Activated CD8-positive, alpha-beta memory T cell treated with anti-CD3 and anti-CD28 coated beads for 1 hour (primary cell): ENCODE data around the gene RSPO4.

ENCODE experiments used
- DNase-seq, 2 donors: peaks; one replicate each; pipeline ENCODE4 v3.0.0-alpha.2; 2020; ENCODE audit warnings: low read depth in 1 of 2; ENCODE audit errors: extremely low read depth in 1 of 2

Gene RSPO4

DNA sequence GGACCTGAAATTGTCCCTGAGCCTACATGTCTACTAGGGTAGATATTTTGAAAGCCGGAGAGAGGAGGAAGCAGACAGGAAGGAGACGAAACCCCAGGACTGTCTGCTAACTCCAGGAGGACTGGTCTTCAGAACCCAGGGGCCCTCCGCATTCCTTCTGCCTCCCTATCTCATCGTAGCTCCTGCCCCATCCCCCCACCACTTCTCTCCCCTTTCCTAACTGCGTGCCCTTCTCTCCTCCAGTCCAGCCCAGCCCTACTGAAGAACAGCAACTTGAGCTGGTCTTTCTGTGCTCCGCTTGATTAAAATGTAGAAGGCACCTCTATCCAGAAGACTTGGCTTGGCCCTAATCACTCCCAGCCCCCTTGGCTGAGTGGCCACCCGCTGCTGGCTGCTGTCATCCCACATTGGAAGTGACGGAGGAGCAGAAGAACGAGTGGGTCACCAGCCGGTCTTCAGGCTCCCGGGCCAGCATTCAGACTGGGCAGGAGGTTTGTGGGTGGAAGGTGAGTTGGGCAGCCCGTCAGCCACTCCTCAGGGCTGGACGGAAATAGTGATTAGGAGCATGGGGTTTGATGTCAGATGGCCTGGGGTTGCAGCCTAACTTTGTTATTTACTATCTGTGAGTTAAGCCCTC, 57.2 kb downstream of the RSPO4 start:
- DNase-seq: no peak

DNA sequence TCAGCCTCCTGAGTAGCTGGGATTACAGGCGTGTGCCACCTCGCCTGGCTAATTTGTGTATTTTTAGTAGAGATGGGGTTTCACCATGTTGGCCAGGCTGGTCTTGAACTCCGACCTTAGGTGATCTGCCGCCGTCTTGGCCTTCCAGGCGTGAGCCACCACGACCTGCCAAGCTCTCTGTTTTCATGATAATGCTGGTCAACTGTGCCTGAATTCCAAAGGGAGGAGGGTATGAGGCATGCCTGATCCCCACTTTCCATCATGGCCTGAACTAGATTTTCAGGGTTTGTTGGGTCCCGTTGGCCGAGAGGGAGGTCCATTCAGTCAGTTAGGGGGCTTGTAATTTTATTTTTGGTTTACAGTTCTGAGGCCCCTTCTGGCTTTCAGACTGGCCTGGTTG, 58.0 kb downstream of the RSPO4 start:
- no peak for DNase-seq

DNA sequence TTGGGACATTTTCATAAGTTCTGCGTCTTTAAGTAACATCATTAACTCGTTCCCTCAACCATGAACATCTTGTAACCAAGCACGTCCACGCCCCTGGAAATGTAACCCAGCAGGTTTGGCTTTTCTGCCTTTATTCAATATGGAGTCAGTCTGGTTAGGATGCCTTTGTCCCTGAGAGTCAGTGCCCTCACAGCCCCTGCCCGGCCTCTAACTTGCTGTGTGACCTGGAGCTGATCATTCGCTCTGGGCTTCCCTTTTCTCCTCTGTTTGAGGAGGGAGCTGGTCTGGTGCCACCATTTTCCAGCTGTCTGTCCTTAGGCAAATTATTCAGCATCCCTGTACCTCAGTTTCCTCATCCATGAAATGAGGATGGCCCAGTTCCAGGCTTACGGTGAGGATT, 59.5 kb downstream of the RSPO4 start:
- no peak for DNase-seq

DNA sequence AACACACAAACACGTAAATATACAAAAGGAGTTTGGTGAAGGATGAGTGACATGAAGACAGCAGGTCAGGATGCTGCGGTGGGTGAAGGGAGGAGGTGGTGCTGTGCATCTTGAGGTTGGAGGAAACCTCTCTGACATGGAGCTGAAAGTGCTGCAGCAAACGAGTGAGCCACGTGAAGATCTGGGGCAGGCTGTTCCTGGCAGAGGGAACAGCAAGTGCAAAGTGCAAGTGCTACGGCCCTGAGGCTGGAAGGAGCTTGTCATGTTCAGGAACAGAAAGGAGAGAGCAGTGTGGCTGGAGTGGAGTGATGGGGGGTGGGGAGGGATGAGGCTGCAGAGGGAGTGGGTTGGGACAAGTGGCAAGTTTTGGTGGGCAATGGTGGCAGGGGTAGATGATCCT, 61.2 kb downstream of the RSPO4 start:
- no peak for DNase-seq

DNA sequence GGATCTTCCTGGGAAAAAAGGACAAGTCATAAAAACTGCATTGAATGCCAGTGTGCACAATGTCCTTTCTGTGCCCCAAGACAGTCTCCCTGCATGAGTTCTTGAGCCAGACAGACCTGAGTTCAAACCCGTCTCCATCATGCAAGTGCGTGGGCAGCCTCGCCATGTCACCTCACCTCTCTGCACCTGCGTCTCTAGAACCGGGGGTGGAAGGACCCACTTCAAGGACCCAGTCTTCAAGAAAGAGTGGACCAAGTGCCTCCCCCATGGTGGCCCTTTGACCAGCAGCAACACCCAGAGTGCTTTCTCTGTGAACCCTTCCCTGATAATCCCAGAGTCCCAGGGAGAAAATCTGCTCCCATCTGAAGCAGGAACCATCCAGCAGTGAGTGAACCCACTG, 62.5 kb downstream of the RSPO4 start:
- DNase-seq: no peak

DNA sequence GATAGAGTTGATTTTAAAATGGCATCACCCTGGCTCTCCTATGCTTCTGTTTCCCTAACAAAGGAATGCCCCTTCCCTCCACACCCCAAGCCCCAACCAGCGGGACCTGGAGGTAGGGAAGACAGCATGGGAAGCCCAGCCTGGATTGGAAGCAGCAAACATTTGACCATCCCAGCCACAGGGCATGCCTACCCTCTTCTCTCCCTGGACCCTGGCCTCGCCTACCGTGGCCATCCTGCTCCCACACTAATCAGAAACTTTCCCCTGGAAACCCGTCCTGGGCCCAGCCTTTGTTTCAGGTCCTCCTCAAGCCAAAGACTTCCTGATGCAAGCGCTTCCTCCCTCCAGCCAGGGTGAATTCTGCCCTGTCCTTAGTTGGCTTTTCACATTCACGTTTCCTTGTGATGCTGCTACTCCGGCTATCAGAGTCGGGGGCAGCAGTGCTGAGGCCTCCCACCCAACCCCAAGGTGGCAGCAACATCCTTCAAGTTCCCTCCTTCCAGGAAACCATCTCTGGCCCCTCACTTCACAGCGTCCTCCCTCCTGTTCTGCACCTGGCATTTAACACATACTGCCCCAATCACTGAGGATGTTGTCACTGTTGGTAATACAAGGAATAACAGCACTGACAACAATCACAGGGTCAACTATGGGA, 67.8 kb downstream of the RSPO4 start:
- DNase-seq: no peak

DNA sequence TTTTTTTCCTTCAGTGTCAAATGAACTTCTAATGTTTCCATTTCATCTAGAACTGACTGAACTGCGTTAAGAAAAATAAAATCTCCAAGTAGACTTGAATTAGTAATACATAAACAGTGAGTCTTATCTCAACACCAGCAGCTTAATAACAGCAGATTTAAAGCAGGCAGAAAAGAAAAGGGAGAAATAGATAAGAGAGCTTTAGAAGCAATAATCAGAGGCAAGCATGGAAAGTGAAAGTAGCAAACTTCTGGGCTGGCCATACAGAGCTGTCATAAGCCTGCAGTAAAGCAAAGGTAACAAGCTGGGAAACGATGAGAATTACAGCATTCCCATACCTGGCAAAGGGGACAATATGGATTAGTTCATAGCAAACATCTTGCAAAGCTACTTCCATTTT, 69.1 kb downstream of the RSPO4 start:
- DNase-seq: no peak

DNA sequence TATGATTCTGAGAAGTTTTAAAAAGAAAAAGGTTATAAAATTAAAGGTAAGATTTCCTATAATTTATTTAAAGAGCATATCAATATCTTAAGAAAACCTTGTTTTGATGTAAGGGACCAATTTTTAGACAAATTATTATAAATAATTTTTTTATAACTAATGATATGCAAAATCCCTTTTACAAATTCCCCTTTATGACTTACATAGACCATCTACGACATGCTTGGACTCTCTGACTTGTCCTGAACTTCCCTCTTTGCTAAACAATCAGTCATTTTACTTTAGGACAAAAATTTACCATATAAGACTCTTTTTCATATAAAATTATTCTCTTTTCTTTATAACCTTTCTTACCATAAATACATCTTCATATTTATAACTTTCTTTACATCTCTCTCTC, 70.7 kb downstream of the RSPO4 start:
- no peak for DNase-seq

DNA sequence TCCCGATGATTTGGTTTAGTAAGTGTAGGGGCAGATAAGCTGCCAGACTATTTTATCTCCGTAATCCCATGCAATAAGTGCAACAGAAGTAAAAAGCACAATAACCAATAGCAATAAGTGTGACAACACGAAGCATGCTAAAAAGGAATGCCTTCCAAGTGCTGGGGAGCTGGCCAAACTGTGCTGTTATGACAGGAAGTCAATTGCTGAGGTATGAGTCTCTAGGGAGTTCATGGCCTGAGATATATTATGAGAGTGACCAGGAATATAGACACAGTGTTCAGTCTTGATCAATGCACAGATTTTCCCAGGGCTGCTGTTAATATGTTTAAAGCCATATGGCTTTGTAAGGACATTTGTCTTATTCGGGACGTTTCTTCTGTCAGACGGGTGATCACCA, 75.4 kb downstream of the RSPO4 start:
- DNase-seq: no peak

DNA sequence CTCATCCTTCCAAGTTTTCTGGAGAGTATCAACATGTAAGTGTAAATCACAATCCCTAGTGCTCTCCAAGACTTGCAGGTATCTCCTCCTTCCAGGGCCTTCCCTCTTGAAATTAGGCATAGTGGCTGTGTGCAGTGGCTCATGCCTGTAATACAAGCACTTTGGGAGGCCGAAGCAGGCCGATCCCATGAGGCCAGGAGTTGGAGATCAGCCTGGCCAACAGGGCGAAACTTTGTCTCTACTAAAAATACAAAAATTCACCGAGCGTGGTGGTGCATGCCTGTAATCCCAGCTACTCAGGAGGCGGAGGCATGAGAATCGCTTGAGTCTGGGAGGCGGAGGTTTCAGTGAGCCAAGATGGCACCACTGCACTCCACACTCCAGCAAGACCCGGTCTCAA, 76.6 kb downstream of the RSPO4 start:
- DNase-seq: no peak

DNA sequence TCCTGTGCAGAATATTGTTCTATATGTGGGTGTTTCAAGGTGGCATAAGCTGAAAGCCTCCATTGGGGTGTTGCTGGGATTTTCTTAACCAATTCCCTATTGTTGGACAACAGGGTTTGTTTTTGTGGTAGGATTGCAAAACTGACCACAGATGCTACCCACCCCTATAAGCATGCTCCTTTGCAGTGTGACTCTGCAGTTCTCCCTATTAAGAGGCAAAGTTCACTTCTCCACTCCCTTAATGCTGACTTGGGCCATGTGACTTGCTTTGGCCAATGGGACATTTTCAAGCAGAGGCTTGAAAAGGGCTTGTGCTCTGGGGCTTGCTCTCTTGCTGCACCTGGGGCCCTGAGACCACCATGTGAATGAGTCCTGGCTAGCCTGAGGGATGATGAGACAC, 77.5 kb downstream of the RSPO4 start:
- no peak for DNase-seq

DNA sequence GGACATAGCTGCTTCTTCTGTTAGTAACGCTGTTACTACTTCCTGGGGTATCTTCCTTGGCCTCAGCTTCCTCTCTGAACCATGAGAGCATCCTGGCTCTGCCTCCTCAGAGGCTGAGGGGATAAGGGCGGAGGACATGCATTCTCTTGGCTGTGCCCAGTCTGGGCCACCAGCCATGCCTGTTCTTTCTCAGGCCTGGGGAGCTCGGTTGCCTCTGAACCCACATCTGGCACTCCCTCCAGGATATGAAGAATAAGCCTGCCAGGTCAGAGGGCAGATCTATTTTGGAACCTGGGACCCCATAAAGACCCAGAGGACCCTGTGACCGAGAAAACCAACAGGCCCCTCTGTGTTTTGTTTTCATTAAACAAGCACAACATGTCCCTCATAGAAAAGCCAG, 79.3 kb downstream of the RSPO4 start:
- no peak for DNase-seq

DNA sequence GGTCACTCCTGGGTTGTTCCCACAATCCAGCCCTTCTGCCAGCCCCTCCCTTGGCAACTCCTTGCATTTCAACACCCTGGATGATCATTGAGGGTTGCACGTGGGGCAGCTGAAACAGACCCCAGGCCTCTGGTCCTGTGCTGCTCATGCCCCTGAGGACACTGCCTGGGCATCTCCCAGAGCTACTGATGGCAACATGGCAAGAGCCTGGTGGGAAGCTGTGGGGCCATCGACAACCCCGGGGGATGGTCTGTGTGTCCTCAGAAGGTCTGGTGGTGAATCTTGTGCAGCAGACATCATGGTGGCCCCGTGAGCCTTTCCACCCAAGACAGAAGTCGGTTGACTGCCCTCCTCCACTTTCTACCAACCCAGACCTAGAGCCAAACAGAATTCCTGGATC, 81.0 kb downstream of the RSPO4 start:
- DNase-seq: no peak

DNA sequence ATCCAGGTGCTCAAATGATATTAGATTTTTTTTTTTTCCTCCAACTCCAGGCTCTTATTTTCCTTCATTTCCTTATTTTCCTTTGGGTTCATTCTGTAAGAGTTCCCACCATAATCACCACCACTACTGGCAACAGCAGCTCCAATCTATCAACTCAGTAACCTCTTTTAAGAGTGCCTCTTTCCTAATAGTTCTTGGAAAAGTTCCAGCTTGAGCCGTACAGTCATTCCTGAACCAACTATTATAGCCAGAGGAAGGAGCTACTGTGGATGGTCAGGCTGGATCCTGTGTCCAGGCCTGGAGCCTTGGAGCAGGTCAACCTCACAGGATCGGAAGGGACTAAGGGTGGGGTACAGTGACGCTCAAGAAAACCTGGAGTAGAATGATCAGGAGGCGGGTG, 81.8 kb downstream of the RSPO4 start:
- no peak for DNase-seq

DNA sequence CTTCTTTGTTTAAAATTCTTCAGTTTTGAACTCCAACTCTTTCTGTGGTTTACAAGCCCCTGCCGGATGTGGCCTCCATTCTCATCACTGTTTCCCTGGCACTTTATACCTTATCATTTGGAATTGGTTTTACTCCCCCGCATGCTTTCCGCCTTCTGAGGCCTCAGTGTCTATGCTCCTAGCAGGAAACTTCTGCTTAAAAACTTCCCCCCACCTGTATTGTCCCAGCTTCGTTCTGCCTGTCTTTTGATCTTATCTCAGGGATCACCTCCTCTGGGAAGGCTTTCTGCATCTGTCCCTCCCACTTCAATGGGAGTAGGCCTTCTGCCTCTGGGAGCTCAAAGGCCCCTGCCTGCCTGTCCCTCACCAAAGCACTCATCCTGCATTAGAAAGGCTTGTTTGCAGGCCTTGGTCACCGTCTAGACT, 82.6 kb downstream of the RSPO4 start:
- DNase-seq: no peak

DNA sequence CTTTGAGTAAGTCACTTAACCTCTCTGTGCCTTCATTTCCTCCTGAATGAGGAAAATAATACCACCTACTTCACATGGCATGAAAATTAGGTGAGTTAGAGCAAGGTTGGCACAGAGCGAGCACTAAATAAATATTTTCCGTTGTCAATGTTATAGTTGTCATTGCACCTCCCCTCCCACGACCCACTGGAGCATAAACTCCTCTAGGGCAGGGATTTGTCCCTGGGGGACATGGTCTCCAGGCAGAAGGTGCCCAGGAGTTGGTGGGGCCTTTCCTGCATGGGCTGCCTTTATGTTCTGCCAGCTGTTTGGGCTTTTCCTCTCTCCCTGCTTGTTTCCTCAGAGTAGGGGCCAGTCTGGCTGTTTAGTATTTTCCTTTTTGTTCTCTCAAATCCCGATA, 84.7 kb downstream of the RSPO4 start:
- no peak for DNase-seq

DNA sequence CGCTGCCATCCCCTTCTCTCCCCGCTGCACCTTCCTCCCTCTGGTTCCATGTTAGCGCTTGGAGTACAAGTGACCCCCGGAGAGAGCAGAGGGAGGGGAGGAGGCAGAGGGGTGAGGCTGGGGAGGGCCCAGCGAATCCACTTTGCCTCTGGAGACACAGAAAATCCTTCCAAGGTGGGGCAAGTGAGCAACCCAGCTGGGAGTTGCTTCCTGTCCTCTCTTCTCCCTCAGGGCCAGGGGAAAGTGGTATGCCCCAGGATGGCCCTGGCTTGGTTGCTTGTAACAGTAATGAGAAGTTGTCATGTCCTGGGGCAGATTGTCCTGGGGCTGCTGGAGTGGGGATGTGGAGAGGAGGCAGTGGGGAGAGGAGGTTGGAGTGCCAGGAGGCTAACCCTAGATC, 85.3 kb downstream of the RSPO4 start:
- no peak for DNase-seq

DNA sequence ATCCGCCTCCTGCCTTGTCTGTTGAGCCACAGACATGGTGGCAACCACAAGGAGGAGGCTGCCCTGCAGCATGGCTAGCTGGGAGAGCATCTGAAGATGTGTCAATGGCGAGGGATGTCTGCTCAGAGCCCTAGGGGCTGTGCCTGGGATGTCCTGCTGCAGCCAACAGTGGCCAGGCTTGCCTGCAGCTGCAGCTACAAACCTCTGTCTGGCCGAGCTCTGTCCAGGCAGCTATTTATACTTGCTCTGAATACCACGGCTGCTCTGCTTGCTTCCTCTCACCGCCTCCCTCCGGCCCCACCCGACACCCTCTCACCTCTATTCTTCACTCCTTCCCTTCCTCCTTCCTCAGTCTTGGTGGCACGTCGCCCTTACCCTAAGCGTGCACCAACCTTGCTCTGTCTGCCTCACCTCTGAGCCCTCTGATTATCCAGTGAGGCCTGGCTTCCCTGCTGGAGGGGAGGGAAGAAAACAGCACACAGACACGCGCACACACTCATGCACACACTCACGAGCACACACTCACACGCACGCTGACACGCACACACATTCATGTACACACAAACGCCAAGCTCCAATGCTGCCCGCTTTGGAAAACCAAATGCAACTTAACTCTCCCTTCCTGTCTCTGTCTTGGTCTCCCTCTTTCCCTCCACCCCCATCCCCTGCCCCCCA, 85.8 kb downstream of the RSPO4 start, which contains the start of gene ANGPT4:
ANGPT4 (minus strand) TSS at position 210 of the 675 bp plus-strand sequence; CDS start at position 90, 120 bp downstream.
- DNase-seq: no peak

DNA sequence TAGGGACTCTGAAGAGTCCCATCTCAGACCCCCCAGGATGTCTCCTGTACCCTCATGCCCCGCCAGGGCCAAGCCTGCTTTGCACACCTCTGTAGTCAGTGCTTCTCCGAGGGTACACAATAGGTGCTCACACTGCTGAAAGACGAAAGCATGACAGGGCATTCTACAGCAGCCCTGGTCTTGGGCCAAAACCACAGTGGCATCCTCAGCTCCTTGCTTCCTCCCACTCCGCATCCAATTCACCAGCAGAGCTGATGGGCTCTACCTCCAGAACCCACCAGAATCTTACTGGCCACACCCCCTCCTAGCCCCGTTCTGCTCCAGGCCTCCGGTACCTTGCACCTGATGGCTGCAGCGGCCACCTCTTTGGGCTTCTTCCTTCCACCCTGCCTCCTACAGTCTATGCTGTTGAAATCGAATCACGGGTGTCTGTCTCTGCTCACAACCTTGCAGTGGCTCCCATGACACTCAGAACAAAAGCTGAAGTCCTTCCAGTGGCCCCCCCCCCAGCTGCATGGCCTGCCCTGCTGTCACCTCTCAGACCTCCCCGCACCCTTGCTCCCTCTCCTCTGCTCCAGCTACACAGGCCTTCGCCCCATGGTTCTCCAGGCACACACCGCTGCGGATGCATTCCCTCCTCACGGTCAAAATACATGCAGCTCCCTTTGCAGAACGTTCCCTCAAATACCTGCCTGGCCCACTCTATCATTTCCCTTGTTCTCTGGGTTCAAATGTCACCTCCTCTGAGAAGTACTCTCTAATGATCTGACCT, 87.2 kb downstream of the RSPO4 start:
- DNase-seq: no peak

DNA sequence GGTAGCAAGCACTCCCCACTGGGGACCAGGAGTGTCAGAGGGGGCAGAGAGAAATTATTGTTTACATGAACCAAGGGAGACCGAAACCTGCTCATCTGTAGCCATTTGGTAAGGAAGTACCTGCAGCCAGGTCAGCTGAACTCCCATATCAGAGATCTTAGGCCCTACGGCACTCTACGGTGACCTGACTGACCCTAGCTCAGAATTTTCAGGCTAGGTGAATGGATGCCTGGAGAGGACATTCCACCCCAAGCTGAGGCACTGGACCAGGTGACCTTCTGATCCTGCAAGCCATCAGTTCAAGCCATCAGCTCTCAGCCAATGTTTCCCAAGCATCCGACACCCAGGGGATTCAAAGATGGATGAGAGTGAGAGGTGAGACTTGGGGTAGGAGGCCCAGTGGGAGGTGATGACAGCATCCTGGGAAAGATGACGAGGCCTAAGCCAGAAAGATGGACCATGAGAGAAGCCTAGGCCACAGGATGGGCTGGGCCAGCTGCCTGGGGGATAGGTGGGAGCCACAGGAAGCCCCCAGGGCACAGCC, 88.7 kb downstream of the RSPO4 start:
- DNase-seq: no peak

DNA sequence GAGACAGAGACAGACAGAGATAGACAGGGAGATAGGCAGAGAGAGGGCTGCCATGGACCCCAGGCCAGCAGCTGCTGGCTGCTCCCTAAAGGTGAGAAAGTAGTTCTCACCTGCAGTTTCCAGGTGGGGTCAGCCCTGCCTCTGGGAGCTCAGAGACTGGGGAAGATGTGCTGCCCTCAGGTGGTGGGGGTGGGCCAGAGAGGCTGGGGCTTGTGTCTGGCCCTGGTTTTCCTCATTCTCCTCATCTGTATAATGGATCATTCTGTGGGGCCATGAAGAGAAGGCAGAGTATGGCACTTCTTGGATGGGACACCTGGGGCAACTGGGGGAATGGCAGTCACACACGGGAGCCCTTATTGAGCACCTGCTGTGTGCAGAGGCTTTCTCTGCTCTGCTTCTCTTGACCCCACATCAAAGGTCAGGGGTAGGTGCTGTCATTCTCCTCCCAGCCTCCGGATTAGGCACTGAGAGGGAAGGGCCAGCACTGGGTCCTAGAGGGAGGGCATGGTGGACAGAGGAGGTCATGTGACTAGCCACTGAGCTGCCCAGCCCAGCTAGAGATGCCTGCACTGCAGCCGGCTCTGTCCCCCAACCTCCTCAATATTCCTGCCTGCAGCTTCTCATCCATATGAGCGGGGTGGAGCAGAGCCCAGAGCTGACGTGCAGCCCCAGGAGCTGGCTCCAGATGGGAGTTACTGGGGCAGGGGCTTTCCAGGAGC, 90.1 kb downstream of the RSPO4 start:
- DNase-seq: no peak
